ENCODE measurements around the gene MACROD2. TPM values are rescaled to one million over a fixed set of nuclear protein-coding genes. Genes with fewer than 3 reads are reported as not detected.
A peak's percentile ranks its signal among the peaks of the same experiment; 100 is the strongest.
"Not testable (repeated sequence)": the region's sequence is repeated elsewhere in the genome, so short reads cannot be mapped to it uniquely, and the experiment has no call there.

MACROD2 gene
- total RNA-seq, 1 donor from 2014 or later, result 0.13 TPM

- DNase-seq (ENCODE audit: low read depth in 2 of 2), result no peak
Measured at GRCh38 chr20:14947946-14948345, 952.6 kb downstream of the MACROD2 start.

- peak; percentile 14 to 15 for DNase-seq (ENCODE audit: low read depth in 2 of 2)
Measured at GRCh38 chr20:14948416-14948815, 953.1 kb downstream of the MACROD2 start.

GRCh38 chr20:14950633-14951032, 955.3 kb downstream of the MACROD2 start:
- no peak for DNase-seq (ENCODE audit: low read depth in 2 of 2)

- DNase-seq (ENCODE audit: low read depth in 2 of 2), result peak in 1 of 2 donors; percentile 23
Measured at GRCh38 chr20:14951105-14951504, 955.8 kb downstream of the MACROD2 start.

GRCh38 chr20:14951707-14952418, 956.5 kb downstream of the MACROD2 start:
- peak; percentile 94 to 97 for DNase-seq (ENCODE audit: low read depth in 2 of 2)

GRCh38 chr20:14953736-14954135, 958.4 kb downstream of the MACROD2 start:
- no peak for DNase-seq (ENCODE audit: low read depth in 2 of 2)

GRCh38 chr20:14955399-14955798, 960.1 kb downstream of the MACROD2 start:
- no peak for DNase-seq (ENCODE audit: low read depth in 2 of 2)

- DNase-seq (ENCODE audit: low read depth in 2 of 2), result no peak
Measured at GRCh38 chr20:14956026-14956425, 960.7 kb downstream of the MACROD2 start.

- DNase-seq (ENCODE audit: low read depth in 2 of 2), result no peak
Measured at GRCh38 chr20:14956538-14956937, 961.2 kb downstream of the MACROD2 start.

- DNase-seq (ENCODE audit: low read depth in 2 of 2), result no peak
Measured at GRCh38 chr20:14957402-14957801, 962.1 kb downstream of the MACROD2 start.

- DNase-seq (ENCODE audit: low read depth in 2 of 2), result no peak
Measured at GRCh38 chr20:14958626-14959025, 963.3 kb downstream of the MACROD2 start.

- no peak for DNase-seq (ENCODE audit: low read depth in 2 of 2)
Measured at GRCh38 chr20:14959506-14960475, 964.5 kb downstream of the MACROD2 start.

GRCh38 chr20:14960831-14961230, 965.5 kb downstream of the MACROD2 start:
- no peak for DNase-seq (ENCODE audit: low read depth in 2 of 2)

- DNase-seq (ENCODE audit: low read depth in 2 of 2), result peak in 1 of 2 donors; percentile 88
Measured at GRCh38 chr20:14963262-14963663, 967.9 kb downstream of the MACROD2 start.

GRCh38 chr20:14966203-14966602, 970.9 kb downstream of the MACROD2 start:
- no peak for DNase-seq (ENCODE audit: low read depth in 2 of 2)

- DNase-seq (ENCODE audit: low read depth in 2 of 2), result no peak
Measured at GRCh38 chr20:14966808-14967207, 971.5 kb downstream of the MACROD2 start.

GRCh38 chr20:14972256-14972655, 976.9 kb downstream of the MACROD2 start:
- DNase-seq (ENCODE audit: low read depth in 2 of 2), result no peak

GRCh38 chr20:14972690-14973089, 977.4 kb downstream of the MACROD2 start:
- DNase-seq (ENCODE audit: low read depth in 2 of 2), result no peak

GRCh38 chr20:14979453-14979986, 984.2 kb downstream of the MACROD2 start:
- peak in 1 of 2 donors; percentile 26 for DNase-seq (ENCODE audit: low read depth in 2 of 2)

- not testable (repeated sequence) for DNase-seq (ENCODE audit: low read depth in 2 of 2)
Measured at GRCh38 chr20:14981486-14981885, 986.2 kb downstream of the MACROD2 start.

- DNase-seq (ENCODE audit: low read depth in 2 of 2), result not testable (repeated sequence)
Measured at GRCh38 chr20:14982324-14982723, 987.0 kb downstream of the MACROD2 start.

- DNase-seq (ENCODE audit: low read depth in 2 of 2), result no peak
Measured at GRCh38 chr20:14984305-14984704, 989.0 kb downstream of the MACROD2 start.
